ENCODE data around the gene ADGRF4.
A peak's percentile ranks its signal among the peaks of the same experiment; 100 is the strongest.

Gene ADGRF4, protein sequence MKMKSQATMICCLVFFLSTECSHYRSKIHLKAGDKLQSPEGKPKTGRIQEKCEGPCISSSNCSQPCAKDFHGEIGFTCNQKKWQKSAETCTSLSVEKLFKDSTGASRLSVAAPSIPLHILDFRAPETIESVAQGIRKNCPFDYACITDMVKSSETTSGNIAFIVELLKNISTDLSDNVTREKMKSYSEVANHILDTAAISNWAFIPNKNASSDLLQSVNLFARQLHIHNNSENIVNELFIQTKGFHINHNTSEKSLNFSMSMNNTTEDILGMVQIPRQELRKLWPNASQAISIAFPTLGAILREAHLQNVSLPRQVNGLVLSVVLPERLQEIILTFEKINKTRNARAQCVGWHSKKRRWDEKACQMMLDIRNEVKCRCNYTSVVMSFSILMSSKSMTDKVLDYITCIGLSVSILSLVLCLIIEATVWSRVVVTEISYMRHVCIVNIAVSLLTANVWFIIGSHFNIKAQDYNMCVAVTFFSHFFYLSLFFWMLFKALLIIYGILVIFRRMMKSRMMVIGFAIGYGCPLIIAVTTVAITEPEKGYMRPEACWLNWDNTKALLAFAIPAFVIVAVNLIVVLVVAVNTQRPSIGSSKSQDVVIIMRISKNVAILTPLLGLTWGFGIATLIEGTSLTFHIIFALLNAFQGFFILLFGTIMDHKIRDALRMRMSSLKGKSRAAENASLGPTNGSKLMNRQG

DNA sequence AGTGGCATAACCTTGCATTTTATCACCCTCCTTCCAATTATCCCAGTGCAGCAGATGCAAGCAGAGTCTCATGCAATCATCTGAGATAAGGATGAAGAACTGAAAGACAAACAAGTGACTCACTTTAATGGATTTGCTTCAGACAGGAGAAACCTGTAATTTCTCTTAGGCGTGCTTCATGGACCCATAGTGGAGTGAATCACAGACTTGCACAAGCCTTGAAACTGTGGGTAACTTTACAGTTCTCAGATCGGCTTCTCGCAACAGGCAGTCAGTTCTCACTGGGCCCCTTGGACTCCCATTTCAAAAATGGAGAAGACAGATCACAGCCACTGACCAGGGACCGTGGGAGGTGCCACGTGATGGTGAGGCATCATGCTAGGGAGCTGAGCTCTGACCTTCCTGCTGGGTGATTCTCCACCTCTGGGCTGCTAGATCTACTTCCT is at the start of gene ADGRF4:
TSS of gene ADGRF4 (plus strand) at position 239 of the 446 bp plus-strand sequence. CDS start 8,666 bp downstream, outside the sequence.
- no peak for DNase-seq

DNA sequence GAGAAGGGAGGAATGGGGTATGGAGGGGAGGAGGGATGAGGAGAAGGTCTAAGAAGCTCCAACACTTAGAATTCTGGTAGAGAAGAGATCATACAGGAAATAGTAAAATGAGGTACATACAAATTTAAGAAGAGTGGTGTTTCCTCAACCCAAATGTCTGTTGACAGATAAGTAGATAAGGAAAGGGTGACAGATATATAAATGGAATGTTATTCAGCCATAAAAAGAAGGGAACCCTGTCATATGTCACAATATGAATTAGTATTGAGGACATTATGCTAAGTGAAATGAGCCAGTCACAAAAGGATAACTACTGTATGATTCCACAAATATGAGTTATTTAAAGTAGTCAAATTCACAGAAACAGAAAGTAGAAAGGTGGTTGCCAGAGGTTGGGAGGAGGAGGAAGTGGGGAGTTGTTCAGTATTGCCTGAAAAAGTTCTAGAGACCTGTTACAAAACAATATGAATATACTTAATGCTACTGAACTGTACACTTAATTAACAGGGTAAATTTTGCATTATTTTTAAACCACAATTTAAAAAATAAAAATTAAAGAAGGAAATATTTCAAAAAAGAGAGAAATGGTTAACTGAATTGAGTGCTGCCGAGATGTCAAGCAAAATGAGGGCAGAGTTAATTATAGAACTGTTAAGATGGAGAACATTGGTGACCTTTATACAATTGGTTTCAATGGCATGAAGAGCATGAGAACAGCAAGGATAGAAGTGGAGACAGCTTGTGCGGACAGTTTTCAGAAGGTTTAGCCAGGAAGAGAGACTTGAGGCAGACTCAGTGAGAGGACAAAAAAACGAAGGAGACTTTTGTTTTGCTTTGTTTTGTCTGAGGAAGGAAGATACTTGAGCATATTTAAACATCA is 47.6 kb upstream of the ADGRF4 start:
- no peak for DNase-seq

DNA sequence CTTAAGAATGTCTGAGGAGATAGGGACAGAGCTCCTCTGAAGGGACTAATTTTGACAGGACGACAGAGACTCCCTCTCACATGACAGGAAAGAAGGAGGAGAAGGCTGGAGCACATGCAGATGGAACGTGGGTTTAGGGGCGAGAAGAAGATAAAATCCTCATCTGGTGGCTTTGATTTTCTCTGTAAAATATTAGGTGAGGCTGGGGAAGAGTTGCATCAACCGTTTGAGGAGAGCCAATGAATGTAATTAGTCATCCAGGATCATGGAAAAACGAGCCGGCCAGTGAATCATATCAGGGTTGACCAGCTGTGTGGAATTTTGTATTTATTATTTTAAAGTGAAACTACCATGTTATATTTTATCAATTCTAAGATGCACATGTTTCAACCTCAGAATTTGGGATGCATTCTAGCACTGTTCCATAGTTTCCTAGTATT is 46.9 kb upstream of the ADGRF4 start:
- DNase-seq = no peak

DNA sequence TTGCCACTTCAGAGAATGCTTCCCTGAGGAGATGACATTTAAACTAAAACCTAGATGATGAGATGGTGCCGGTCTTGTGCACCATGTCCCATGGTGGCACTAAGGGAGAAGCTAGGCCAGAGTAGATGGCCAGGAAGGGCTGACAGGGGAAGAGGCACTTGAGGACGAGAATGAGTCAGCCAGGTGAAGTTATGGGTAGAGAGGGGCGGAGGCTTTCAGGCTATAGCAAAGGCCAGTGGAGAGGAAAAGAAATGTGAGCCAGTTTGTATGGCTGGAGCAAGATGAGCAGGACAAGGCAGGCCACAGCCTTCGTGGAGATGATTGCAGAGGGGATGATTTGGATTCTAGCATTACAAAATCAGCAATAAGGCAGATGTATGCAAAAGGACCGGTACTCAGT is 44.7 kb upstream of the ADGRF4 start:
- DNase-seq = no peak

DNA sequence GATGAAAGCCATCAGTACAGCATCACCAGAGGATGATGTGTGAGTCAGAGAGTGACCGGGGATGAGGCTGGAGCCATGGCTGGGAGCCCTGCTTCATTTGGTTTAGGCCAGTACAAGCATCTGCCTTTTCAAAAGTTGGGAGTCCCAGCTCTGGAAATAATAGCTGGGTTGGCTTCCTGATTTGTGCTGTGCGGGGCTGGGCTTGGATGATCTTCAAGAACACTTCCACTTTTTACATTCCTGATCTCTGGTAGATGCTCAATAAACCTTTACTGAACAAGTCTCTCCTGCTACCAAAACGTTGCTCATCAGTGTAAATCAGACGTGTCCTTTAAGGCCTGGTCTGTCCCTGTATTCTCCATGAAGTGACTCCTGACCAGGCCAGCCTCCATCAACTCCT is 44.1 kb upstream of the ADGRF4 start:
- DNase-seq = no peak

DNA sequence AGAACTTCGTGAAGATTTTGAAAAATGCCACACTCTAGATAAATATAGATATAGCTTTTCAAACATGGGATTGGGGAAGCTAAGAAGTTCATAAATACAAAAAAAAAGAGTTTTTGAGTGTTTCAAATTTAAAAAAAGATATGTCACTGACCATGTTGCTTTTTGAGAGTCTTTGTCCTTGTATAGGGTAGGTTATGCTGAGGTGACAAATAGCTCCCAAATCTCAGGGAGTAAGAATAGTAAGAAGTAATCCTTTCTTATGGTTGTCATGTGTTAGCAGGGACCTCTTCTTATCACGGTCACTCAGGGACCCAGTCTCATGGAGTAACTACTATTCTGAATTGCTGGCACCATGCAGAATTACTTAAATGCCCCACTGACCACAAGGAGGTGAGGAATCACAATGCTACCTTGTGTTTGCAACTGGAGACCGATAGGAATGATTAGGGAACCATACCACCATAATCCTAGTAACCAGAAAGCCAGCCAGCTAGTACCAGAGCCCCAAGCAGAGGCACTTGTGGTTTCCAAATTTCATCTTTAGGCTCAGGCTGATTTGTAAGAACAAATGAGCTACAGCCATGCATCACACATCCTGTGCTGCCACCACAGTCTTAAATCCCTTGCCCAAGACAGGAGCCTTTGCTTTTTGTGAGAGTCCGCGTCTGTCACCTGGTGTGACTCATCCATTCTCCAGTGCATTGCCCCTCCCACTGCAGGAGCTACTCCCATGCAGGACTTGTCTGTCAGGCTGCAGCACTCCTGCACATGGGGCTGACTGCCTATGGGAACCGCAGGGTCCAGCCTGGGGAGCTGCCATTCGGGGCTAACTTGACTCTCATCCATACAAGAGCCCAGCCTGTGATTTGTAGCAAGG is 42.4 kb upstream of the ADGRF4 start:
- peak in 8 of 56 donors; percentile 1 to 41 (median 14) for DNase-seq

DNA sequence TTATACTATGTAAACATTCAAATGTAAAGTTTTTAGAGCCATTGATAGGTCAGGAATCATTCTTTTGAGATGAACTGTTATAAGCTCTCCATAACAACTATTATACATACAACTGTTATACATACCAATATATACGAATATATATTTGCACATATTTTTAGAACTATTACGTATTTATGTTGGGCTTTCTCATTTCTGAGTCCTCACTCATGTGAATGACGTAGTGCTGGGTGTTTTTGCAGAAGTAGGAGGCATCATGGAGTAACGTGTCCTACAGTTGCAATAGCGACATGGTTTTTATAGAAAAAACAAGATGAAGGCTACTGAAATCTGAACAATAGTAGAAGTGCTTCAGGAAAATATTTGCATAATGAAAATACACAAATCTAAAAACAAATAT is 36.4 kb upstream of the ADGRF4 start:
- DNase-seq = no peak

DNA sequence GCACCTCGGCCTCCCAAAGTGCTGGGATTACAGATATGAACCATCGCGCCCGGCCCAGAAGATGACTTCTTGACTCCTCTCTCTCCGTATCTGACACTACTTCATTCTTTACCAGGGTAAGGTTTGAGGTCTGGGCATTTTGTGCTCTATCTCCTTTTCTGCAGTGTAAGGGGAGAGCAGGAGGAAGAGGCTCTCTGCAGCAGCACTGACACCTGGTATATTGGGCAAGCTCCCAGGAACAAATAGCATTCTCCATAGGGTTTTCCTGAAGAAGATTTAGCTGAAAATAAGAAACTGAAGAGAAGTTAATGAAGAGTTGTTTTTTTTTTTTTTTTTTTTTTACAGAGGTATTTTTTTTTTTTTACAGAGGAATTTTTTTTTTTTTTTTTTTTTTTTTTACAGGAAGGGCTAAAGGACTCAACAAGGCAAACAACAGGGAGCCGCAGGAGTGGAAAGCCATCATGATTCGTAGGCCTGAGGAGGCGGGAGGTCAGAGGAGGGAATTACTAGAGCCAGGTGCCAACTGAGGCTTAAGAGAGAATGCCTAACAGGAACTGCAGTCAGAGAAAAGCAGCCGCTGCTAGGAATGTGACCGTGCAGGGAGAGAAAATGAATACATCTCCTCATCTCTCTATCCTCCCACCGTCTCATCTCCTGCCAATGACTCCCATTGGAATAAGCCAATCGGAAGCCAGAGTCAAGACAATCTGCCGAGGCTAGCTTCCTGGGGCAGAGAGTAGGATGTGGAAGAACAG is 34.7 kb upstream of the ADGRF4 start:
- no peak for DNase-seq

DNA sequence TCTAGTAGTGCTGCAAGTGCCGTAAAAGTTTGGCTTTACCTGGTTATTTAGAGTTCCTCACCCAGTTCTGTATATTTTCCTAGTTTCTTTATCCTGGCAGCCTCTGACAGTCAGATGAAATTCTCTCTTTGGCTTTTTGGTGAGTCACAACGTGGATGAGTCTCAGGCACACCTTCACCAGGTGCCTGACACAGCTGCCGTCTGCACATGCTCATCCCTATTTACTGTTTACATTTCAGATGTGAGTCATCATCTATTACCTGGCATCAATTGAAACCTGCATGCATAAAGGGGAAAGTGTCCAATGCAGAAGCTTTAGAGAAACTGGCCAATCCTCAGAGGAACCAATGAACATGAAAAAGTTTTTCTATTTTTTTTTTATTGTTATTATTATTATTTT is 33.3 kb upstream of the ADGRF4 start:
- DNase-seq = no peak

DNA sequence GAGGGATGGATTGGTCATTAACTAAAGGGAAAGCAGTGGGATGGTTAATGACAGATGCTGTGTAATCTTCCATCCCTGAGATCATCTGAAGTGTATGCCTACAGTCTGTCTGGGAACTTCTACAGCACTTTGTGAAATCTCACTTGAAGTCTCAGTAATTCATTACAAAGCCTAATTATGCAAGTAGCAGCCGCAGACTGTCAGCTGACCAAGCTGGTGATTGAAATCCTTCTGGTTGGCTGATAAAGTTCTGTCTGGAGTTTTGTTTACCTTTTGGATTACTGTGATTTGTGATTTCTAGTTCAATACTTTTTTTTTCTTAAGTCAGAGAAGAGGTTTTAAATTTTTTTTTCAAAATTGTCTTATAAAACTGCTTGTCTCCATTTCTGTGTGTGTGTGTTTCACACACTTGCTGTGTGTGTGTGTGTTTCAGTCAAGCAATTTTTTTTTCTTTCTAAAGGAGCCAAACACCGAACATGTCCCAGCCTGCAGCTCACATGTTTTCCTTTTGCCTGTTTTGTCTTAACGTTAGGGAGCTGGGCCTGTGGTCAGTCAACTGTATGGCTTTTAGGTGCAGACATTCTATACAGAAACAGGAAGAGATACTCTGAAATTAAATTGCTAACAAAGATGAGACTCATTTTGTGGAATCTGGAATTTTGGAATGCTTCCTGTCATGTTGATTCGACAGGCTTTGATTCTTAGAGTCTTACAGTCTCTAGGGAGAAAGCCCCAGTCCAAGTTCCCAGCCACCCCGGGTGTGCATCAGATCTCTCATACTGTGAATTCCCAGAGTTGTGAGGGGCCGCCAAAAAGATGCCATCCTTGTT is 28.5 kb upstream of the ADGRF4 start:
- peak in 1 of 56 donors; percentile 1 for DNase-seq

DNA sequence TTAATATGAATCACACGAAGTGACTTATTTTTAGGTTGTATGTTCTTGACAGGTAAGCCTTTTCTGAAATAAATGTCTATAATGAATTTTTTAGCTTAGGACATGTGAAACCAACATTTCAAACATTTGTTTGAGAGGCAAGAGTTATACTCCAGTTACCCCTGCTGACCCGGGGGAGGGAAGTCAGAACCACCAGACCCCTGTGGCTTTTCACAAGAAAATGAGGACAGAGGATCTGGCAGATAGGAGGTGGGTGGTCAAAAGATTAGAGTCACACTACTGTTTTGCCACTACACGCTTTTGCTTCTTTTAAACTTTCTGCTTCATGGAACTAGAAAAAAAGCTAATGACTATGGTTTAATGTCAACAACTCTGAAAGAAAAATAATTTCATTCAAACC is 27.5 kb upstream of the ADGRF4 start:
- DNase-seq = no peak

DNA sequence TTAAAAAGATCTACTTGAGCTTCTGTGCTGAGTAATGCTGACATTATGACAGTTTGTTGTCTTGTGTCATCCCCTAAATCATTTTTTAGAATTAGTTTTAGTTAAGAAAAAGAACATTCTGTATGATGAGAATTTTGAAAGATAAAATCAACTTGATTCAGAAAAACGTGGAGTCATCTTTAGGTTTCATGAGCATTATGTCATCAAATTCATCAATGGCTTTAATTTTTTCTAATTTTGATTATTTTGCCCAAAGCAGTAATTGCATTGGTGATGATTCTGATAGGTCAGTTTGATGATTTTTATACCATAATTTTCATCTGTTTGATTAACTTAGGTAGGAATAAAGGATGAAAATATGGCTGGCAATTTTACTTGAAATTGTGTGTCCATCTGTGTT is 26.6 kb upstream of the ADGRF4 start:
- DNase-seq = no peak

DNA sequence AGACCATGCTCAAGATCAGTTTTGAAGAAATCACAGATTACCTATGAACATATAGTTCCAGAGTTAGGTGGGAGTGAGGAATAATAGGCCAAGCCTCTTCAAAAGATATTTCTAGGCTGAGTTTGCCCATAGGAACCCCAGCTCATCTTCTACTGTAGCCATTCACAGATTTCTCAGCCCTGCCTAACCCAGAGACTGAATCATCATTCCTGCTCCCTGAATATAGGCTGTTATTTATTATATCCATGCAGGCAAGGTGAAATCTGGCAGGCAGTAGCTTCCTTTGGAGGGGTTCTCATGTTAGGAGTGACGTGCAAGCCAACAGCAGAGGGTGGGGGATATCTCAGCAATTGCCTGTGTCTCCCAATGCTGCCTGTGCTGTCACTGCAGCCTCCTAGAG is 25.6 kb upstream of the ADGRF4 start:
- DNase-seq = no peak

DNA sequence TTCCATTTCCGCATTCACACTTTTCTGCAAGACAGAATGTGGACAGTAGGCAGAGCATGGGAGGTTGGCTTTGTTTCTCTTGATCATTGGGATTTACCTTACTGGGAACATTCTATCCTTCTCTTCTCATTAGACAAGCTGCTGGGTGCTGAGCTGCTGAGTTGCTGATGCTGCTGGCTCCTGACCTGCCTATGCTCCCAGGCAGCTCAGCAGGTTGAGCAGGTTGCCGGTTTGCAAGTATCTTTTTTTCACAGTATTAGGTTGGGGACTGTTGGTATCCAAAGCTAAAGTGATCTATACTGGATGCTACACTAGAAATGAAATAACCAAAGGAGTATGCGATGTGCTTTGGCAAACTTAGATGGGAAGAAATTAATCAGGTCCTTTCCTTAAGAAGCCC is 23.7 kb upstream of the ADGRF4 start:
- no peak for DNase-seq

DNA sequence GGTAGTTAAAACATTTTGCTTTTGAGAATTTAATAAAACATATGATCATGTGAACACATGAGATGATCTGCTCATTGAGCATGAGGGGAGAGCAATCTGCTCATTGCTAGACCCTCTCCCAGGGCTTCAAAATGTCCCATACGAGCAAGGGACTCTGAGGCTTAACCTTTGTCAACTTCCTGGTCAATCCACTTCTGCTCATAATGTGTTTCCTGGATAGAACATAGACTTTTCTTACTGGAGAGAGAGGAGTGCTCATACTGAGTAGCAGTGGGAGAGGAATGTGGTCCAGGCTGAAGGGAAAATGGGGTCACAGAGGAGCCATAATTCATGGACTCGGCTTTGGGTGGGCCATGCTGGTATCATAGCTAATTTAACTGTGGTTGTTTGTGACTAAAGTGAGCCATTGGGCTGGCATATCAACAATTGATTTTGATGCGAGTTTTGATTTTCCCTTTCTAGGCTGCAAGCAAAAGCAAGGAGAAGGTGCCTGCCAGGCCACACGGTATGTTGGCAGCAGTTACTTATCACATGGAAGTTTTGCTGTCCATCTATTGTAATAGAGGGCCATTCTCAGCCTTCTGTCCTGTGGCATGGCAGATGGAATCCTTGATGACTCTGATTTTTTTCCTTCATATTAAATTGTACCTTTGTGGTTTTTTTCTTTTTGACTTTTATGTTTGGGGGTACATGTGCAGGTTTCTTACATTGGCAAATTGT is 20.8 kb upstream of the ADGRF4 start:
- no peak for DNase-seq

DNA sequence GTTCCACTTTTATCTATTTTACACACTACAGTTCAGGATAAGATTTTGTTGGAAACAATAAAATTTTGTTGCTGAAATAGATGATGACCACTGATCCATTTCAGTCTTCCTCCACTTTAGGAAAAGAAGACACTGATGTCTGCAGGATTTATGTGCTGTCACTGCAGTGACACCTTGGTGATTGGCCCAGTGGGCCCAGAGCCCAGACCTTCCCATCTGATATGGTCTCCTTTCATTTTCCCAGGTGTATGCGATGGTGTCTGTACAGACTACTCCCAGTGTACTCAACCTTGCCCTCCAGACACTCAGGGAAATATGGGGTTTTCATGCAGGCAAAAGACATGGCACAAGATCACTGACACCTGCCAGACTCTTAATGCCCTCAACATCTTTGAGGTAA is 19.6 kb upstream of the ADGRF4 start:
- no peak for DNase-seq

DNA sequence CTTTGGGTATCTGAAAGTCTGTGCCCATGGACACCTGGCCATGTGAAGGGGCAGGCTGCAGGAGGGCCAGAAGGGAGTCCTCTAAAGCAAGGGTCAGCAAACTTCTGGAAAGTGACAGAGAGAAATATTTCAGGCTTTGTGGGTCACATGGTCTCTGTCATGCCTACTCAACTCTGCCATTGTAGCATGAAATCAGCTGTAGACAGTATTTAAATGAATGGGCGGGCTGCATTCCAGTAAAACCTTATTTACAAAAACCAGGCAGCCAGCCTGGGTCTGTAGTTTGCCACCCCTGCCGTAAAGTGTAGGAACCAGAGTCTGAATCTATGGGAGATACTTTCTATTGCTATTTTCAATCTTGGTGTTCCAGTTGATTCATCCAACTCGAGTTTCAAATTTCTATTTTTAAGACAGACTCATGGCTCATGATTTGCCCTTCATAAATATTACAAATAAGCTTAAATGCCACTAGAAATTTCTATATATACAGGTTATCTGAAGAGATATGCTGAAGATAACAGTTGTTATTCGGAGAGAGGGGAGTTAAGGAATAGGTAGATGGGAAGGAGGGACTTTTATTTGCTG is 19.0 kb upstream of the ADGRF4 start:
- DNase-seq = no peak

DNA sequence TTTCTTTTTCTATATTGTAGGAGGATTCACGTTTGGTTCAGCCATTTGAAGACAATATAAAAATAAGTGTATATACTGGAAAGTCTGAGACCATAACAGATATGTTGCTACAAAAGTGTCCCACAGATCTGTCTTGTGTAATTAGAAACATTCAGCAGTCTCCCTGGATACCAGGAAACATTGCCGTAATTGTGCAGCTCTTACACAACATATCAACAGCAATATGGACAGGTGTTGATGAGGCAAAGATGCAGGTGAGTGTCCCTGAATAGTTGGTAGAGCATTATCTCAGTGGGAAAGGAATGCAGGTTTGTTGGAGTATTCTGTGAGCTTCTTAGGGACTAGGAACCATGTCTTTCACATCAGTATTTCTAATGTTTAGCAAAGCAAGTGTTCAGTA is 18.3 kb upstream of the ADGRF4 start:
- no peak for DNase-seq
